GM19328 (cell line): ENCODE data around the gene SLC13A2.

Experiments used
- ATAC-seq: cut with Tn5 transposase; IDR thresholded peaks from one replicate; pipeline ENCODE4 v1.9.1; 2021; ENCODE audit warnings: mild to moderate bottlenecking, moderate library complexity; ENCODE audit not compliant: unreplicated experiment

SLC13A2 gene

GRCh38 chr17:28470266-28470913 lies 3.1 kb upstream of the SLC13A2 start:
- no peak for ATAC-seq

- no peak for ATAC-seq
These were observed 2.5 kb upstream of the SLC13A2 start for GRCh38 chr17:28470914-28471366.

GRCh38 chr17:28471531-28472342 lies 1.7 kb upstream of the SLC13A2 start:
- ATAC-seq, result no peak

- ATAC-seq, result no peak
These were observed 460 bp upstream of the SLC13A2 start for GRCh38 chr17:28472871-28473497.

GRCh38 chr17:28474111-28474531 lies 677 bp downstream of the SLC13A2 start:
- no peak for ATAC-seq

GRCh38 chr17:28475151-28475900 lies 1.9 kb downstream of the SLC13A2 start:
- no peak for ATAC-seq

- ATAC-seq, result no peak
These were observed 2.8 kb downstream of the SLC13A2 start for GRCh38 chr17:28476076-28476865.

GRCh38 chr17:28477928-28478327 lies 4.5 kb downstream of the SLC13A2 start:
- no peak for ATAC-seq

- ATAC-seq, result no peak
These were observed 5.5 kb downstream of the SLC13A2 start for GRCh38 chr17:28478712-28479615.

GRCh38 chr17:28480278-28480677 lies 6.8 kb downstream of the SLC13A2 start:
- ATAC-seq, result no peak

GRCh38 chr17:28480799-28481571 lies 7.5 kb downstream of the SLC13A2 start:
- no peak for ATAC-seq

GRCh38 chr17:28482551-28483199 lies 9.2 kb downstream of the SLC13A2 start:
- ATAC-seq, result no peak

- ATAC-seq, result peak; percentile 64
These were observed 10.9 kb downstream of the SLC13A2 start for GRCh38 chr17:28484296-28484695.

- ATAC-seq, result no peak
These were observed 11.6 kb downstream of the SLC13A2 start for GRCh38 chr17:28485049-28485448.

- ATAC-seq, result no peak
These were observed 14.6 kb downstream of the SLC13A2 start for GRCh38 chr17:28487881-28488532.

GRCh38 chr17:28488533-28489276 lies 15.3 kb downstream of the SLC13A2 start:
- ATAC-seq, result no peak

- ATAC-seq, result no peak
These were observed 17.8 kb downstream of the SLC13A2 start for GRCh38 chr17:28491286-28491685.
